Transverse colon (tissue), 4 donors: Measurements from ENCODE around the gene ID1. TPM values are rescaled to one million over a fixed set of nuclear protein-coding genes. Genes with fewer than 3 reads are reported as not detected.
A peak's percentile ranks its signal among the peaks of the same experiment; 100 is the strongest.

Source experiments
- DNase-seq: peaks from one replicate; pipeline ENCODE4 v3.0.0-alpha.2; 2019
- H3K27ac ChIP-seq, 4 donors: fragments of 200-600 bp; sonication (generic); 2 replicates each; pipeline ENCODE4 v1.5.1; 2016 to 2018; ENCODE audit warnings: inconsistent platforms in 4 of 4
- H3K27me3 ChIP-seq: fragments of 200-600 bp; sonication (generic); 2 replicates; pipeline ENCODE4 v1.5.1; 2017; ENCODE audit warnings: inconsistent platforms
- H3K36me3 ChIP-seq, 4 donors: fragments of 200-600 bp; sonication (generic); 2 replicates each; pipeline ENCODE4 v1.5.1; 2017 to 2019; ENCODE audit warnings: inconsistent platforms in 4 of 4
- H3K4me1 ChIP-seq, 4 donors: fragments of 200-600 bp; sonication (generic); 2 replicates each; pipeline ENCODE4 v1.5.1; 2017 to 2020; ENCODE audit warnings: inconsistent platforms in 4 of 4
- H3K4me3 ChIP-seq, 4 donors: fragments of 200-600 bp; sonication (generic); 1 replicate in 1 of 4; 2 replicates in 3 of 4; pipeline versions ENCODE4 v1.5.1 to v1.6.1; 2017 to 2019; ENCODE audit warnings: inconsistent platforms in 4 of 4
- H3K9me3 ChIP-seq, 2 donors: fragments of 200-600 bp; sonication (generic); 2 replicates each; pipeline ENCODE4 v1.5.1; 2017 to 2019; ENCODE audit warnings: inconsistent platforms in 2 of 2
- CTCF ChIP-seq, 5 experiments: fragments of 200-600 bp in 3 of 5; fragments of 450-650 bp in 2 of 5; sonication (generic) in 3 of 5; IDR thresholded peaks; 1 replicate in 2 of 5; 2 replicates in 3 of 5; pipeline ENCODE4 v1.5.1; 2016 to 2017; ENCODE audit warnings: antibody characterized with exemption in 5 of 5, inconsistent platforms in 3 of 5, mild to moderate bottlenecking in 2 of 5, moderate library complexity in 1 of 5
- EP300 ChIP-seq: sonication (generic); formaldehyde crosslinking; IDR thresholded peaks from one replicate; pipeline ENCODE4 v1.6.1; 2017; ENCODE audit warnings: antibody characterized with exemption, low read depth
- POLR2A ChIP-seq: fragments of 450-650 bp; IDR thresholded peaks from one replicate; pipeline ENCODE4 v1.6.1; 2016; ENCODE audit warnings: antibody characterized with exemption, mild to moderate bottlenecking, moderate library complexity
- POLR2AphosphoS5 ChIP-seq, 3 donors: sonication (generic); formaldehyde crosslinking; IDR thresholded peaks; one replicate each; pipeline ENCODE4 v1.6.1; 2016; ENCODE audit warnings: antibody characterized with exemption in 3 of 3
- WGBS, 2 donors: methylation state at CpG; one replicate each; pipeline ENCODE4 v1.1.5; 2018; ENCODE audit warnings: low coverage in 1 of 2; 5-methylcytosine and 5-hydroxymethylcytosine counted together
- in situ Hi-C, 4 donors: fragments of 200-750 bp; cut with MboI; loops; one replicate each; pipeline versions ENCODE4 v1.15.0 to v1.15.1; 2017; ENCODE audit warnings: low sequenced_read_pairs in 3 of 4, low pct_ligation_motif_present in 1 of 4, low pct_unique_long_range_greater_than_20kb in 1 of 4
- intact Hi-C: fragments of 100-400 bp; cut with DNase I; formaldehyde crosslinking; loops from one replicate; pipeline ENCODE4 v1.15.1; 2023; ENCODE audit warnings: low total_unique reads
- total RNA-seq, 4 donors: library from RNA; depleted of rRNA; stranded (reverse); fragments of >200 nt; gene quantifications; one replicate each; pipeline ENCODE4 v1.1.0, GENCODE V29; 2016

The ID1 gene
- total RNA-seq, 4 donors from 2014 or later, result 516 to 1,015 (median 933) TPM

GRCh38 chr20:31605902-31606803 lies 1.1 kb downstream of the ID1 start:
- H3K27me3 ChIP-seq, result no peaks in the 10 kb centered on the region
- intact Hi-C loops (no loop called here), in situ Hi-C loops (no loop called here)
- peaks cover 19 to 61% (median 51%) of the 10 kb centered on the region in 4 donors for H3K4me1 ChIP-seq
- no peaks in the 10 kb centered on the region for H3K9me3 ChIP-seq
- DNase-seq, result peak; percentile 57
- H3K36me3 ChIP-seq, result no peaks in the 10 kb centered on the region
- TF ChIP-seq POLR2A (no peak), CTCF (IDR thresholded peaks at IDR 0.05) (no peak), POLR2AphosphoS5 (IDR thresholded peaks at IDR 0.05) (peak; percentile 28 to 56 (median 42)), EP300 (no peak)
- H3K4me3 ChIP-seq, result peak overlapping the region; percentile 61 to 85 (median 72)
- WGBS, 2 donors, result 4 to 47% methylated on average over 4 to 34 of the region's 39 CpGs
- H3K27ac ChIP-seq, result peak overlapping the region; percentile 91 to 93 (median 92)

DNA sequence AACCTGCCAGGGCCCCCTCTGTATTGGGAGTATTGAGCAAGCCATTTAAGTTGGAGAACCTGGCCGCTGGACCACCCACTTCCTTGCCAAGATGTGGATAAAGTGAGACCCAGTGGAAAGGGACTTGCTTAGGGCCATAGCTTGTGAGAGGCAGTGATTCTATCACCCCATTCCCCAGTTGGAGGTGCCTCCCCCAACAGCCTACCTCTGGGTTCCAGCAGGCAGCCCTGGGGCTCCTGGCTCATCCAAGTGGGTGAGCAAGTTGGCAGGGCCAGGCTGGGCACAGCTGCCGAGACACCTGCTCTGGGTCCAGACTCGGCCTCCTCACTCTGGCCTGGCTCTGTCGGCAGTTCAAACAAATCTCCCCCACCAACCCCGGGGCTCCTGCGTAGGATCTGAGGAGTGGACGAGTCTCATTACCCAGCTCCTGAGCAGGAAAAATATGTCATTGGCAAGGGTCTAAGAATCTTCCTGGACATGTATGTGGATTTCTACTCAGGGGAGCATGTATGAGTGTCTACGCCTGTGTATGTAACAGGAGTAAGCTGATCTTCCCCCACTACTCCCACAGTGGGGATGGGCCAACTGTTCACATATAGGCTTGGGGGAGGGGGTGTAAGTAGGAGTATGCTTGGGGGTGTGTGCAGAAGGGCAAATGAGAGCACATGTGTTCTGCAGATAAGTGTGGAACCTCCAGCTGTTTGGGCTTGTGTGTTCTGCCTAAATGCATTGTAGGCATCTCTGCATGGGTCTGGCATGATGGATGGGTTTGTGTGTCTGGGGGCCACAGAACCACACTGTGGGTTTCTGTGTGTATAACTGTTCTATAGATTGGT lies 1.9 kb downstream of the ID1 start:
- peak; percentile 55 for DNase-seq
- Histone ChIP-seq H3K4me3 (peak overlapping the region; percentile 16 to 74 (median 66)), H3K4me1 (peaks cover 19 to 70% (median 55%) of the 10 kb centered on the region in 4 donors), H3K27me3 (no peaks in the 10 kb centered on the region), H3K9me3 (no peaks in the 10 kb centered on the region), H3K36me3 (no peaks in the 10 kb centered on the region), H3K27ac (peak overlapping the region; percentile 91 to 93 (median 92))
- 49 to 50% methylated on average over 1 to 6 of the region's 8 CpGs for WGBS, 2 donors
- TF ChIP-seq EP300 (no peak), POLR2AphosphoS5 (IDR thresholded peaks at IDR 0.05) (peak in 2 of 3 donors; percentile 55 to 59), CTCF (IDR thresholded peaks at IDR 0.05) (no peak), POLR2A (peak; percentile 65)
- in situ Hi-C loops (no loop called here), intact Hi-C loops (no loop called here)

DNA sequence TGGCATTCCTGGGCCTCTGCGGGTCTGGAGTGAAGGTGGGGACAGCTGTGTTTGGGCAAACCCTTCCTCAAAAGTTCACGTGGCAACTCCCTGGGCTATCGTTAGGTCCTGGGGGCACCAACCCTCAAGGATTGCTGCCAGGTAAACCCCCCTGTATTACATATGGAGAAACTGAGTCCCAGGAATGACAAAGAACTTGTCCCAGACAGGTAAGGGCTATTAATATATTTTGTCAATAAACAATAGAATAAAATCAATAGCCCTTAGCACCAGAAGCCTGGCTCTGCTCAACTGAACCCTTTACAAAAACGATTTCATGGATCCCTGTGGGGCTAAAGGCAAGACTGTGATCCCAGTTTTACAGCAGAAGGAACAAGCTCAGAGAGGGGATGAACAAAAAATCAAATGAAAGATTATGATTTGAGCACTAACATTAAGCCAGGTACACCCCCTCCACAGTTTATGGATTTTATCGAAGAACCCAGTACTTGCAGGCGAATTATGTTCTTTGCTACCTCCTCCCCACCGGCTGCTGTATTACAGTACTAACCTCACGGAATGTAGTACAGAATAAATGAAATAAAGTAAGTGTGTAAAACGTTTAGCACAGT lies 2.7 kb downstream of the ID1 start:
- in situ Hi-C loops, result no loop called here
- no peak for TF ChIP-seq EP300
- TF ChIP-seq POLR2A, result no peak
- TF ChIP-seq POLR2AphosphoS5 (IDR thresholded peaks at IDR 0.05), result no peak
- no peak for TF ChIP-seq CTCF (IDR thresholded peaks at IDR 0.05)
- Histone ChIP-seq H3K36me3 (no peaks in the 10 kb centered on the region), H3K4me1 (peaks cover 21 to 72% (median 60%) of the 10 kb centered on the region in 4 donors), H3K9me3 (no peaks in the 10 kb centered on the region), H3K27me3 (no peaks in the 10 kb centered on the region), H3K4me3 (peak overlapping the region in 2 of 4 donors; percentile 0 to 71), H3K27ac (peak overlapping the region; percentile 91 to 93 (median 92))
- WGBS, 2 donors, result 30 to 34% methylated on average over 7 to 9 of the region's 9 CpGs
- no peak for DNase-seq
- intact Hi-C loops, result no loop called here
